MM.1S (cell line): Measurements from ENCODE around the gene KRT32.

Experiments used
- EZH2 ChIP-seq: fragments of 300-600 bp; sonication (generic); optimal IDR thresholded peaks from 2 replicates; pipeline ENCODE3; 2017; ENCODE audit warnings: low read depth, mild to moderate bottlenecking, antibody characterized with exemption, low read length, mixed read lengths
- TF ChIP-seq, protein P1 (sequence below): fragments of 300-600 bp; sonication (generic); IDR thresholded peaks from 2 replicates; pipeline ENCODE4 v1.5.1; 2016; ENCODE audit warnings: antibody characterized with exemption, low read length, mixed read lengths

DNA sequence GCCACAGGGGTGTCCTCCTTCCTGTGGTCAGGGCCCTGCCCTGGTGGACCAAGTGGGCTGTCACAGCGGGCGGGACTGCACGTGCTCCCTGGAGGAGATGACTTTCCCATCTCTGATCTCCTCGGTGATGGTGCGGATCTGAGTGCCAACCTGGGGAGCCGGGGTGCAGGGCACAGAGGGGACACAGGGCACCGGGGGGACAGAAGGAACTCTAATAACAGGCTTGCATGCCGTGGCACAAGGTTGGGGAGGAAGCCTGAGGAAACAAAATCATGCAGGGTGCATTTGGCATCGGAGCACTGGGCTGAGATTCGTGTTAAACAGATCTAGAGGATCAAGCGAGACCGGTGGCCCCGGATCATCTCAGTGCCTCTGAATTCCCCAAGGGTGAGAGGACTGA lies 19.1 kb upstream of the KRT32 start:
- TF ChIP-seq EZH2: no peak
- TF ChIP-seq, protein P1, sequence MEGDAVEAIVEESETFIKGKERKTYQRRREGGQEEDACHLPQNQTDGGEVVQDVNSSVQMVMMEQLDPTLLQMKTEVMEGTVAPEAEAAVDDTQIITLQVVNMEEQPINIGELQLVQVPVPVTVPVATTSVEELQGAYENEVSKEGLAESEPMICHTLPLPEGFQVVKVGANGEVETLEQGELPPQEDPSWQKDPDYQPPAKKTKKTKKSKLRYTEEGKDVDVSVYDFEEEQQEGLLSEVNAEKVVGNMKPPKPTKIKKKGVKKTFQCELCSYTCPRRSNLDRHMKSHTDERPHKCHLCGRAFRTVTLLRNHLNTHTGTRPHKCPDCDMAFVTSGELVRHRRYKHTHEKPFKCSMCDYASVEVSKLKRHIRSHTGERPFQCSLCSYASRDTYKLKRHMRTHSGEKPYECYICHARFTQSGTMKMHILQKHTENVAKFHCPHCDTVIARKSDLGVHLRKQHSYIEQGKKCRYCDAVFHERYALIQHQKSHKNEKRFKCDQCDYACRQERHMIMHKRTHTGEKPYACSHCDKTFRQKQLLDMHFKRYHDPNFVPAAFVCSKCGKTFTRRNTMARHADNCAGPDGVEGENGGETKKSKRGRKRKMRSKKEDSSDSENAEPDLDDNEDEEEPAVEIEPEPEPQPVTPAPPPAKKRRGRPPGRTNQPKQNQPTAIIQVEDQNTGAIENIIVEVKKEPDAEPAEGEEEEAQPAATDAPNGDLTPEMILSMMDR: no peak
